HepG2 (cell line): Measurements from ENCODE around the gene INAFM1. TPM values are rescaled to one million over a fixed set of nuclear protein-coding genes. Genes with fewer than 3 reads are reported as not detected.

Source experiments
- BHLHE40 ChIP-seq: IDR thresholded peaks from 2 replicates; pipeline ENCODE4 v1.6.1; 2011; ENCODE audit warnings: low read length, improper control_type of control experiment
- CCAR2 ChIP-seq: fragments of 200-400 bp; formaldehyde crosslinking; optimal IDR thresholded peaks from 2 replicates; pipeline ENCODE3; 2018; ENCODE audit warnings: low read depth, mild to moderate bottlenecking, low read length, moderate library complexity
- KLF16 ChIP-seq, 2 experiments: sonication (generic) in 1 of 2; formaldehyde crosslinking in 1 of 2; IDR thresholded peaks; 2 replicates each; pipeline versions ENCODE4 v1.6.1 to v1.8.0; 2016 to 2023; ENCODE audit warnings: missing genetic modification reagents in 2 of 2, missing compliant biosample characterization in 1 of 2
- MEIS1 ChIP-seq: sonication (generic); formaldehyde crosslinking; IDR thresholded peaks from 2 replicates; pipeline ENCODE4 v1.9.0; 2021; ENCODE audit warnings: mild to moderate bottlenecking, missing genetic modification reagents, moderate library complexity, borderline replicate concordance
- NCOA2 ChIP-seq: sonication (generic); formaldehyde crosslinking; IDR thresholded peaks from 2 replicates; pipeline ENCODE4 v1.8.0; 2022; ENCODE audit warnings: inconsistent platforms
- POLR2G ChIP-seq: fragments of 200-400 bp; formaldehyde crosslinking; IDR thresholded peaks from 2 replicates; pipeline ENCODE4 v1.6.1; 2018; ENCODE audit warnings: mild to moderate bottlenecking, low read depth, low read length, moderate library complexity
- SKIL ChIP-seq: sonication (generic); formaldehyde crosslinking; IDR thresholded peaks from 2 replicates; pipeline ENCODE4 v1.8.0; 2022; ENCODE audit warnings: missing genetic modification reagents, mild to moderate bottlenecking, moderate library complexity, borderline replicate concordance
- SP140L ChIP-seq: sonication (generic); formaldehyde crosslinking; IDR thresholded peaks from 2 replicates; pipeline ENCODE4 v1.4.0; 2020; ENCODE audit warnings: missing genetic modification reagents, borderline replicate concordance
- SRF ChIP-seq: IDR thresholded peaks from 2 replicates; pipeline ENCODE4 v1.6.1; 2011; ENCODE audit warnings: mild to moderate bottlenecking, low read depth, low read length, moderate library complexity
- SYNCRIP ChIP-seq: fragments of 200-400 bp; formaldehyde crosslinking; IDR thresholded peaks from 2 replicates; pipeline ENCODE4 v1.6.1; 2018; ENCODE audit warnings: mild to moderate bottlenecking, low read depth, low read length; ENCODE audit not compliant: insufficient read depth
- TERF1 ChIP-seq: sonication (generic); formaldehyde crosslinking; IDR thresholded peaks from 2 replicates; pipeline ENCODE4 v1.8.0; 2022; ENCODE audit warnings: mild to moderate bottlenecking, missing genetic modification reagents, moderate library complexity
- ZBTB33 ChIP-seq: sonication (generic); formaldehyde crosslinking; IDR thresholded peaks from 2 replicates; pipeline ENCODE4 v1.4.0; 2020; ENCODE audit warnings: missing genetic modification reagents
- ZBTB38 ChIP-seq: sonication (generic); formaldehyde crosslinking; IDR thresholded peaks from 2 replicates; pipeline ENCODE4 v1.5.1; 2020; ENCODE audit warnings: mild to moderate bottlenecking, missing genetic modification reagents
- ZBTB49 ChIP-seq: sonication (generic); formaldehyde crosslinking; IDR thresholded peaks from 2 replicates; pipeline ENCODE4 v1.4.0; 2020; ENCODE audit warnings: missing genetic modification reagents, borderline replicate concordance
- ZFP36L2 ChIP-seq: sonication (generic); formaldehyde crosslinking; IDR thresholded peaks from 2 replicates; pipeline ENCODE4 v1.4.0; 2020; ENCODE audit warnings: missing genetic modification reagents
- ZNF329 ChIP-seq: sonication (generic); formaldehyde crosslinking; IDR thresholded peaks from 2 replicates; pipeline ENCODE4 v1.9.0; 2021; ENCODE audit warnings: low read depth, mild to moderate bottlenecking, missing genetic modification reagents
- ZNF33B ChIP-seq: sonication (generic); formaldehyde crosslinking; IDR thresholded peaks from 2 replicates; pipeline ENCODE4 v1.5.1; 2020; ENCODE audit warnings: mild to moderate bottlenecking, missing genetic modification reagents
- ZNF788 ChIP-seq: sonication (generic); formaldehyde crosslinking; IDR thresholded peaks from 2 replicates; pipeline ENCODE4 v1.5.0; 2020; ENCODE audit warnings: mild to moderate bottlenecking, missing genetic modification reagents, borderline replicate concordance
- ZSCAN30 ChIP-seq: sonication (generic); formaldehyde crosslinking; IDR thresholded peaks from 2 replicates; pipeline ENCODE4 v1.5.0; 2020; ENCODE audit warnings: mild to moderate bottlenecking, missing genetic modification reagents
- polyA plus RNA-seq, 8 experiments: library from polyadenylated mRNA; depleted of rRNA in 3 of 8; stranded (reverse) in 7 of 8; unstranded in 1 of 8; fragments of >200 nt; fragmentation: Illumina TruSeq in 4 of 8; extraction: Trizol in 4 of 8; gene quantifications; 2 replicates each; pipeline versions ENCODE4 v1.2.1 to v1.2.3, GENCODE V29; 2011 to 2016; ENCODE audit warnings: low read depth in 4 of 8, missing spikeins in 1 of 8, mixed read lengths in 1 of 8; ENCODE audit not compliant: insufficient read depth in 1 of 8
- total RNA-seq, 5 experiments: library from RNA; depleted of rRNA; stranded (reverse); fragments of >200 nt; fragmentation: Illumina TruSeq; extraction: Trizol; gene quantifications; 2 replicates each; pipeline ENCODE4 v1.2.3, GENCODE V29; 2016; ENCODE audit warnings: low read depth in 1 of 5
- TF ChIP-seq, protein P1 (sequence below): sonication (generic); formaldehyde crosslinking; IDR thresholded peaks from 2 replicates; pipeline ENCODE4 v1.4.0; 2020; ENCODE audit warnings: missing genetic modification reagents

Gene INAFM1
- total and polyA plus RNA-seq, 2 of the 13 experiments (the other 11 are each of a cell fraction or from before 2014, with no cell fraction given), result 0.88 to 1.9 TPM

GRCh38 chr19:47230054-47230920 is 44.4 kb upstream of the INAFM1 start (continued):
- TF ChIP-seq, protein P1, sequence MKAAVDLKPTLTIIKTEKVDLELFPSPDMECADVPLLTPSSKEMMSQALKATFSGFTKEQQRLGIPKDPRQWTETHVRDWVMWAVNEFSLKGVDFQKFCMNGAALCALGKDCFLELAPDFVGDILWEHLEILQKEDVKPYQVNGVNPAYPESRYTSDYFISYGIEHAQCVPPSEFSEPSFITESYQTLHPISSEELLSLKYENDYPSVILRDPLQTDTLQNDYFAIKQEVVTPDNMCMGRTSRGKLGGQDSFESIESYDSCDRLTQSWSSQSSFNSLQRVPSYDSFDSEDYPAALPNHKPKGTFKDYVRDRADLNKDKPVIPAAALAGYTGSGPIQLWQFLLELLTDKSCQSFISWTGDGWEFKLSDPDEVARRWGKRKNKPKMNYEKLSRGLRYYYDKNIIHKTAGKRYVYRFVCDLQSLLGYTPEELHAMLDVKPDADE (CRISPR knock-in tag), result no peak
- 0 out of 4 replicates have a peak, but pooled peaks of 1 of the 2 experiments have one; percentile 5 for TF ChIP-seq KLF16 (CRISPR knock-in tag; IDR thresholded peaks at IDR 0.05)
- TF ChIP-seq ZBTB49 (CRISPR knock-in tag), result no peak
- TF ChIP-seq CCAR2, result no peak
- no peak for TF ChIP-seq ZFP36L2
- no peak for TF ChIP-seq TERF1 (CRISPR knock-in tag)
- no peak for TF ChIP-seq ZNF329
- TF ChIP-seq ZBTB38 (CRISPR knock-in tag), result no peak
- TF ChIP-seq ZNF33B (CRISPR knock-in tag), result no peak
- no peak for TF ChIP-seq SYNCRIP
- TF ChIP-seq NCOA2 (CRISPR knock-in tag), result no peak
- TF ChIP-seq SP140L, result no peak
- 0 out of 2 replicates have a peak, but pooled peaks have one; percentile 30 for TF ChIP-seq BHLHE40
- TF ChIP-seq SRF, result no peak
- TF ChIP-seq ZBTB33 (CRISPR knock-in tag), result no peak
- no peak for TF ChIP-seq SKIL (CRISPR knock-in tag)
- no peak for TF ChIP-seq ZSCAN30 (CRISPR knock-in tag)
- TF ChIP-seq MEIS1 (CRISPR knock-in tag), result no peak
- TF ChIP-seq ZNF788 (CRISPR knock-in tag), result no peak
- TF ChIP-seq POLR2G, result no peak
